BJ (cell line): ENCODE data around the gene OPRM1. TPM values are rescaled to one million over a fixed set of nuclear protein-coding genes. Genes with fewer than 3 reads are reported as not detected.

Experiments
- CTCF ChIA-PET: fragments of 350-600 bp; formaldehyde crosslinking; extraction: SDS; loops from one replicate; lab custom pipeline; 2021; ENCODE audit warnings: antibody characterized with exemption, inconsistent platforms; lab: Yijun Ruan, JAX
- POLR2A ChIA-PET: fragments of 300-600 bp; sonication (Branson Sonifier 250); formaldehyde crosslinking; extraction: SDS; loops from one replicate; lab custom pipeline; 2021; ENCODE audit warnings: antibody characterized with exemption; lab: Charles Lee
- DNase-seq: peaks from one replicate; pipeline ENCODE4 v3.0.0-alpha.2; 2011; ENCODE audit warnings: low read depth
- H3K27me3 ChIP-seq: 2 replicates; pipeline ENCODE4 v1.6.0; 2011; ENCODE audit warnings: low read length; ENCODE audit not compliant: control insufficient read depth, insufficient read depth
- H3K36me3 ChIP-seq: 2 replicates; pipeline ENCODE4 v1.5.1; 2011; ENCODE audit warnings: low read length; ENCODE audit not compliant: control insufficient read depth, insufficient read depth
- H3K4me3 ChIP-seq: 2 replicates; pipeline ENCODE4 v1.5.1; 2011; ENCODE audit warnings: low read depth, mild to moderate bottlenecking, control low read depth, low read length
- CTCF ChIP-seq: IDR thresholded peaks from 2 replicates; pipeline ENCODE4 v1.5.1; 2011; ENCODE audit warnings: low read depth, mild to moderate bottlenecking, control low read depth, inconsistent platforms, low read length, moderate library complexity; ENCODE audit not compliant: insufficient read depth
- polyA plus RNA-seq: library from polyadenylated mRNA; depleted of rRNA; stranded (reverse); fragments of >200 nt; gene quantifications from 2 replicates; pipeline ENCODE4 v1.2.3, GENCODE V29; 2011

OPRM1 gene
- polyA plus RNA-seq, 1 experiment, result not detected

DNA sequence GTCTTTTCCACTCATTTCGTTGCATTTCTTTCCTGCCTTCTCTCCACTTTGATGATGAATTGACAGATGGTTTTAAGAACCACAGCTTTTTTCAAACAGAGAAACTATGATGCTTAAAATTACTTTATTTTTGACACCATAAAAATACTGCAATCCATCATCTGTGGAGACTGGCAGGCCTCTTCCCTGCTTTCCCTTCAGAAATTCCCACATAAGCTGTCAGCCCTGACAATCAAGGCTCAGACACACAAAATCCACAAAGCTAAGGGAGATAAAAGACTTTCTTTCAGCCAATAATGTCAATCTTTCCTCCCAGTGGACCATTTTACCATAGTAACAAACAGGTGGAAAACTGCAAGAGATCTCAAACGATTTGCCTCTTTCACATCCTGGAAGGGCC is 235.1 kb downstream of the OPRM1 start:
- CTCF ChIA-PET, result interaction anchor here (1.0 to 4.8 kb wide), 4 partner anchors 13 to 120 kb away, joined by 3 to 25 read pairs (median 8); no protein-coding TSS in a partner anchor
- no peaks in the 10 kb centered on the region for H3K36me3 ChIP-seq
- POLR2A ChIA-PET, result no interaction called here
- H3K27me3 ChIP-seq, result no peaks in the 10 kb centered on the region
- no peak for TF ChIP-seq CTCF
- DNase-seq, result no peak
- no peak overlapping the region for H3K4me3 ChIP-seq

GRCh38 chr6:154276810-154277628 is 238.0 kb downstream of the OPRM1 start:
- Histone ChIP-seq H3K27me3 (no peaks in the 10 kb centered on the region), H3K36me3 (no peaks in the 10 kb centered on the region), H3K4me3 (no peak overlapping the region)
- TF ChIP-seq CTCF, result peak; percentile 50
- ChIA-PET CTCF (interaction anchor here (0.6 to 4.8 kb wide), 13 partner anchors 11 to 123 kb away, joined by 3 to 25 read pairs (median 4); no protein-coding TSS in a partner anchor), POLR2A (no interaction called here)
- DNase-seq, result no peak

GRCh38 chr6:154277629-154278017 is 238.6 kb downstream of the OPRM1 start:
- Histone ChIP-seq H3K27me3 (no peaks in the 10 kb centered on the region), H3K4me3 (no peak overlapping the region), H3K36me3 (no peaks in the 10 kb centered on the region)
- DNase-seq, result no peak
- no peak for TF ChIP-seq CTCF
- ChIA-PET CTCF (interaction anchor here (0.7 to 4.8 kb wide), 10 partner anchors 11 to 123 kb away, joined by 3 to 25 read pairs (median 4); no protein-coding TSS in a partner anchor), POLR2A (no interaction called here)

- POLR2A ChIA-PET, result no interaction called here
- no peak for DNase-seq
- Histone ChIP-seq H3K27me3 (no peaks in the 10 kb centered on the region), H3K36me3 (no peaks in the 10 kb centered on the region), H3K4me3 (no peak overlapping the region)
- TF ChIP-seq CTCF, result no peak
- CTCF ChIA-PET, result interaction anchor here (0.6 to 1.0 kb wide), 3 partner anchors 64 to 127 kb away, joined by 3 read pairs; no protein-coding TSS in a partner anchor
Observed at GRCh38 chr6:154280521-154280920, 241.5 kb downstream of the OPRM1 start.

DNA sequence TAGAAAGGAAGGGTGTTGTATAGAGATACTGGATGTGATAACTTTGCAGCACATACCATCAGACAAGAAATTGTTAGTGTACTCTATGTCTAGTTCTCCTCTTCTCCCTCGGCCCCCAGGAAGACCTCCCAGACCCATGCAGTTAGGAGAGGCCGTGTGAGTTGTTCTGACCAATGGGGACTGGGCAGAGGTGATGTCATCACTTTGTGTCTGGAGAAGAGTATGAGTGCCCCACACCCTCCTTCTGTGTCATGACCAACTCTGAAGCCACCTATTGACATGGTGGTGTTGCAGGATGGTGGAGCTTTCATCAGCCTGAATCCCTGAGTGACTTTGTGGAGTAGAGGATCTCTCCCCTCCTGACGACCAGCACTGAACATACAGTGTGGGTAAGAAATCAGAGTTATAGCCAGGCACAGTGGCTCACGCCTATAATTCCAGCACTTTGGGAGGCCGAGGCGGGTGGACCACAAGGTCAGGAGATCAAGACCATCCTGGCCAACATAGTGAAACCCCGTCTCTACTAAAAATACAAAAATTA is 245.3 kb downstream of the OPRM1 start:
- no peak overlapping the region for H3K4me3 ChIP-seq
- no peak for DNase-seq
- POLR2A ChIA-PET, result interaction anchor here (0.6 kb wide), 1 partner anchor 254 kb away, joined by 3 read pairs; no protein-coding TSS in a partner anchor
- H3K27me3 ChIP-seq, result no peaks in the 10 kb centered on the region
- no peaks in the 10 kb centered on the region for H3K36me3 ChIP-seq
- CTCF ChIA-PET, result no interaction called here
- TF ChIP-seq CTCF, result no peak
